Heart right ventricle (tissue), 16 donors: ENCODE results near the gene SKAP1. TPM values are rescaled to one million over a fixed set of nuclear protein-coding genes. Genes with fewer than 3 reads are reported as not detected.

Experiments
- ATAC-seq, 8 donors: fragments of 200-7000 bp; cut with Tn5 transposase; one replicate each; pipeline ENCODE4 v1.9.1; 2020; ENCODE audit warnings: mild to moderate bottlenecking in 8 of 8, moderate library complexity in 8 of 8, moderate number of reproducible peaks in 1 of 8
- DNase-seq, 2 donors: peaks; one replicate each; pipeline ENCODE4 v3.0.0-alpha.2; 2020
- H3K27ac ChIP-seq, 10 donors: fragments of 200-600 bp; sonication (generic) in 2 of 10; one replicate each; pipeline versions ENCODE4 v1.5.0 to v1.8.0; 2020 to 2022; ENCODE audit warnings: mild to moderate bottlenecking in 3 of 10
- H3K27me3 ChIP-seq, 7 donors: fragments of 200-600 bp; one replicate each; pipeline ENCODE4 v1.8.0; 2021 to 2022; ENCODE audit warnings: mild to moderate bottlenecking in 2 of 7
- H3K36me3 ChIP-seq, 9 donors: fragments of 200-600 bp; sonication (generic) in 1 of 9; one replicate each; pipeline versions ENCODE4 v1.5.0 to v1.8.0; 2020 to 2022; ENCODE audit warnings: mild to moderate bottlenecking in 2 of 9
- H3K4me1 ChIP-seq, 9 donors: fragments of 200-600 bp; sonication (generic) in 1 of 9; one replicate each; pipeline versions ENCODE4 v1.5.0 to v1.8.0; 2020 to 2022; ENCODE audit warnings: mild to moderate bottlenecking in 4 of 9
- H3K4me3 ChIP-seq, 10 donors: fragments of 200-600 bp; sonication (generic) in 2 of 10; one replicate each; pipeline versions ENCODE4 v1.5.0 to v1.8.0; 2020 to 2022; ENCODE audit warnings: mild to moderate bottlenecking in 7 of 10, moderate library complexity in 2 of 10
- H3K9me3 ChIP-seq, 11 donors: fragments of 200-600 bp in 10 of 11; sonication (generic) in 2 of 11; one replicate each; pipeline versions ENCODE4 v1.5.0 to v1.8.0; 2013 to 2022; ENCODE audit warnings: mild to moderate bottlenecking in 2 of 11, control low read depth in 1 of 11, moderate library complexity in 1 of 11
- WGBS, 2 donors: extraction: QIAGEN DNeasy Blood & Tissue Kit; methylation state at CpG; one replicate each; pipeline ENCODE4 v1.1.7; 2013; ENCODE audit warnings: inconsistent platforms in 1 of 2; 5-methylcytosine and 5-hydroxymethylcytosine counted together
- intact Hi-C, 10 donors: fragments of 100-400 bp; cut with DNase I; formaldehyde crosslinking; loops; one replicate each; pipeline versions ENCODE4 v1.11.1 to v1.14.2; 2022
- polyA plus RNA-seq, 2 donors: library from polyadenylated mRNA; stranded (reverse); fragments of 200-250 nt; gene quantifications; one replicate each; pipeline ENCODE4 v1.2.3, GENCODE V29; 2013
- total RNA-seq, 10 donors: library from RNA; stranded (reverse); fragmentation: NEBNext Ultra II Directional in 3 of 10; extraction: Animal tissue kit (Norgen Biotek cat#: 25700) in 3 of 10; gene quantifications; one replicate each; pipeline versions ENCODE4 v1.2.1 to v1.2.4, GENCODE V29; 2021 to 2023
- TF ChIP-seq, protein P1 (sequence below), 9 donors: fragments of 200-600 bp; sonication (generic) in 2 of 9; IDR thresholded peaks; one replicate each; pipeline versions ENCODE4 v1.5.0 to v1.8.0; 2021 to 2022; ENCODE audit warnings: antibody characterized with exemption in 9 of 9, mild to moderate bottlenecking in 5 of 9, moderate library complexity in 1 of 9
- donor health status: Arrhythmogenic right ventricular cardiomyopathy.
- donor health status: ischemic (EF 13 %, LVEDD 7.1; RV severe dilation, severe dysfunction).
- donor health status: healthy with polysubstance abuse.
- donor health status: DM: no; HTN: yes; CAD: no.
- donor health status: DM: no; HTN: no; CAD: no.
- donor health status: ischemic (EF 25% LVEDD 6.9; RV normal size, moderate dysfunction).
- donor health status: ischemic (EF 25% LVEDD 5.7; RV mildly dilated, moderate dysfunction).
- donor health status: healthy.
- donor health status: DM: yes; HTN: yes; CAD: no.
- donor health status: Ischemic cardiomyopathy.
- donor health status: ischemic (EF 35%, LVEDD 5.7; RV mildly dilated, moderate dysfunction).
- donor health status: nonischemic (EF 11% LVEDD 7.7; RV severe dilation, severe dysfunction).
- donor health status: DM: yes; HTN: yes; CAD: no.
- donor health status: PGD.
- donor health status: ischemic (EF 29% LVEDD 5.4; RV normal size, mild dysfunction).
- donor health status: nonischemic (EF 23%, LVEDD 6.1; RV moderate dilation, normal function).

Gene SKAP1
- total and polyA plus RNA-seq, 12 donors = 0.33 to 1.7 (median 0.75) TPM; not detected in 5

- Histone ChIP-seq H3K4me3 (no peak overlapping the region), H3K9me3 (no peaks in the 10 kb centered on the region), H3K27me3 (peaks cover 11 to 97% (median 86%) of the 10 kb centered on the region in 7 donors), H3K4me1 (no peaks in the 10 kb centered on the region), H3K27ac (no peak overlapping the region), H3K36me3 (no peaks in the 10 kb centered on the region)
- no peak for DNase-seq
- intact Hi-C loops = no loop called here
- WGBS, 2 donors = 63 to 64% methylated on average over 2 of the region's 2 CpGs
- TF ChIP-seq, protein P1, sequence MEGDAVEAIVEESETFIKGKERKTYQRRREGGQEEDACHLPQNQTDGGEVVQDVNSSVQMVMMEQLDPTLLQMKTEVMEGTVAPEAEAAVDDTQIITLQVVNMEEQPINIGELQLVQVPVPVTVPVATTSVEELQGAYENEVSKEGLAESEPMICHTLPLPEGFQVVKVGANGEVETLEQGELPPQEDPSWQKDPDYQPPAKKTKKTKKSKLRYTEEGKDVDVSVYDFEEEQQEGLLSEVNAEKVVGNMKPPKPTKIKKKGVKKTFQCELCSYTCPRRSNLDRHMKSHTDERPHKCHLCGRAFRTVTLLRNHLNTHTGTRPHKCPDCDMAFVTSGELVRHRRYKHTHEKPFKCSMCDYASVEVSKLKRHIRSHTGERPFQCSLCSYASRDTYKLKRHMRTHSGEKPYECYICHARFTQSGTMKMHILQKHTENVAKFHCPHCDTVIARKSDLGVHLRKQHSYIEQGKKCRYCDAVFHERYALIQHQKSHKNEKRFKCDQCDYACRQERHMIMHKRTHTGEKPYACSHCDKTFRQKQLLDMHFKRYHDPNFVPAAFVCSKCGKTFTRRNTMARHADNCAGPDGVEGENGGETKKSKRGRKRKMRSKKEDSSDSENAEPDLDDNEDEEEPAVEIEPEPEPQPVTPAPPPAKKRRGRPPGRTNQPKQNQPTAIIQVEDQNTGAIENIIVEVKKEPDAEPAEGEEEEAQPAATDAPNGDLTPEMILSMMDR (IDR thresholded peaks at IDR 0.05) = no peak
- ATAC-seq = no peak
Observed at GRCh38 chr17:48314716-48315115, 115.3 kb downstream of the SKAP1 start.

DNA sequence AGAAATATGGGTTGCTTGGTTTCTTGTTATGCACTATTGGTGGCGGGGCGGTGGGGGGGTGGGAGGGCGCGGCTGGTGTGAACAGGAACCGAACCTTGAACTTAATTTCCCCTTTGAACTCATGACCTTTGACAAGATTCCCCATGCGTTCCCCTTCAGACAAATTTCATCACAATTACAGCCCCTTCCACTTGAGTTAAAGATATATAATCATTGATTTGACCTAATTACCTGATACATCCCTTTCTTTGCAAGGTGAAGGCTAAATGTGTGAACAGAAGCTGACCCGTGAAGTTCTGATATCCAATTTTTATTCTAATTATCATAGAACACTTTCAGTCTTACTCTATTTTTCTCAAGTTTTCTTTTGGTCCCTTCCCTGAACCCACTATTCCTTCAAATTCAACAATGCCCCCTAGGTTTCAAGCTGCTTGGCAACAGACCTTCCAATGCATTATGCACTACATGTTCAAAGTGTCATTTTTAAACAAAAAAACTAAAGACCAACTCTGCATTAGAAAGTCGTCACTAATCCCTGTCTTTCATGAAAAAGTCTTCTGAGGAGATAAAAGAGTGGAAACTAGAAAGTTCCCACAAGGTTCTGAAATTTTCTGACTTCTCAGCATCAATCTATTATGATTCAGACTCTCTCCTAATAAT is 116.8 kb downstream of the SKAP1 start:
- no peak for ATAC-seq
- TF ChIP-seq, protein P1 (IDR thresholded peaks at IDR 0.05) = no peak
- no peak overlapping the region for H3K4me3 ChIP-seq
- H3K27ac ChIP-seq = no peak overlapping the region
- intact Hi-C loops = no loop called here
- no peaks in the 10 kb centered on the region for H3K4me1 ChIP-seq
- no peaks in the 10 kb centered on the region for H3K36me3 ChIP-seq
- no peaks in the 10 kb centered on the region for H3K9me3 ChIP-seq
- WGBS, 2 donors = 75 to 79% methylated on average over 8 of the region's 8 CpGs
- DNase-seq = no peak
- H3K27me3 ChIP-seq = peaks cover 11 to 97% (median 86%) of the 10 kb centered on the region in 7 donors

DNA sequence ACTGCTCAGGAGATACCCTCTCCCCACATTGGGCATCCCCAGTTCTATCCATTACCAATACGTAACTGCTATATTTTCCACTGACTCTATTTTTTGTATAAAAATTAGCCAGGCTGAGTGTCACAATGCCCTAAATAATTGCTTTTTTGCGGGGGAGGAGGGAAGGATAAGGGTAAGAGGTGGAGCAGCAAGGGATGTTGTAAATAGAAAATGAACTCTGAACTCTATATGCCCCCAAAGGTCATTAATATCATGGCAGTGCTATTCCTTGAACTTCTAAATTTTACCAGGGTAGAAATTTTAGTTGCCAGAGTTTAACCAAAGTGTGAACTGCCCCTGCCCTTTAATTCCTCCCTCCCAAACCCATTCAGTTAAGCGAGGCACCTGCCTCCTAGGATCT is 118.7 kb downstream of the SKAP1 start:
- Histone ChIP-seq H3K4me3 (no peak overlapping the region), H3K36me3 (no peaks in the 10 kb centered on the region), H3K27me3 (peaks cover 11 to 97% (median 91%) of the 10 kb centered on the region in 7 donors), H3K9me3 (no peaks in the 10 kb centered on the region), H3K27ac (no peak overlapping the region), H3K4me1 (no peaks in the 10 kb centered on the region)
- TF ChIP-seq, protein P1 (IDR thresholded peaks at IDR 0.05) = no peak
- no peak for DNase-seq
- intact Hi-C loops = no loop called here
- WGBS, 2 donors = 84 to 86% methylated on average over 3 of the region's 3 CpGs
- ATAC-seq = no peak

DNA sequence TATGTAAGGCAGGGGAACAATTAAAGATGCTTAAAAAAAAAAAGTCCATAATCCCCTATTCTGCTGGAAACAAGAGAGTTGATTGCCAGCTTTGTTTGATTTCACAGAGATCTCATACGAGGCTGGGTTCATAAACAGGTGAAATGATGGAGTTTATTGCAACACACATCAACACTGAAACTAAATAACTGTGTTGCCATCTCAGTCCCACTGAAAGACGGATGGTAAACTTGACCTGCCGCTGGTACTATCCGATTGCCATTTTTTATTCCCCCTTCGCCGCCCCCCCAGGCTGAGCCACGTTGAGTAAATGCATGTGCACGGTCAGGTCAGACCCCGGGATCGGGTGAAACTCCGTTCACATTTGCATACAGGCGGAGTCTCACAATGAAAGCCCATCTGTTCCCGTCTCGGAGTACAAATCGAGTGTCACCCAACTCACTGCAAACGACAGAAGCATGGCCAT is 119.2 kb downstream of the SKAP1 start:
- DNase-seq (no peak), ATAC-seq (no peak)
- Histone ChIP-seq H3K9me3 (no peaks in the 10 kb centered on the region), H3K27ac (no peak overlapping the region), H3K4me1 (no peaks in the 10 kb centered on the region), H3K4me3 (no peak overlapping the region), H3K27me3 (peaks cover 11 to 97% (median 89%) of the 10 kb centered on the region in 7 donors), H3K36me3 (no peaks in the 10 kb centered on the region)
- intact Hi-C loops = no loop called here
- 15 to 27% methylated on average over 16 of the region's 16 CpGs for WGBS, 2 donors
- TF ChIP-seq, protein P1 (IDR thresholded peaks at IDR 0.05) = no peak
